MM.1S (cell line): ENCODE results near the gene RNF222.
A peak's percentile ranks its signal among the peaks of the same experiment; 100 is the strongest.
"Not testable (repeated sequence)": the region's sequence is repeated elsewhere in the genome, so short reads cannot be mapped to it uniquely, and the experiment has no call there.

Experiments
- DNase-seq: peaks from one replicate; pipeline ENCODE4 v3.0.0-alpha.2; 2015
- H2AFZ ChIP-seq: fragments of 300-600 bp; sonication (generic); 2 replicates; pipeline ENCODE4 v1.6.0; 2016; ENCODE audit warnings: antibody characterized with exemption, low read length
- H3F3A ChIP-seq: fragments of 300-600 bp; sonication (generic); 2 replicates; pipeline ENCODE4 v1.6.1; 2016; ENCODE audit warnings: mild to moderate bottlenecking, antibody characterized with exemption, low read length, moderate library complexity, mixed read lengths; ENCODE audit not compliant: insufficient read depth
- H3K27ac ChIP-seq: fragments of 300-600 bp; sonication (generic); 2 replicates; pipeline ENCODE4 v1.5.1; 2016; ENCODE audit warnings: mild to moderate bottlenecking, low read length
- H3K27me3 ChIP-seq: fragments of 300-600 bp; sonication (generic); replicated peaks from 2 replicates; pipeline ENCODE4 v1.6.0; 2016; ENCODE audit warnings: low read length; ENCODE audit not compliant: insufficient read depth
- H3K36me3 ChIP-seq: fragments of 300-600 bp; sonication (generic); replicated peaks from 2 replicates; pipeline ENCODE4 v1.6.1; 2016; ENCODE audit warnings: mild to moderate bottlenecking, low read length, mixed read lengths; ENCODE audit not compliant: insufficient read depth
- H3K4me1 ChIP-seq: fragments of 300-600 bp; sonication (generic); 2 replicates; pipeline ENCODE4 v1.6.1; 2016; ENCODE audit warnings: low read length, mixed read lengths
- H3K4me2 ChIP-seq: fragments of 300-600 bp; sonication (generic); 2 replicates; pipeline ENCODE4 v1.6.0; 2016; ENCODE audit warnings: low read depth, low read length
- H3K4me3 ChIP-seq: fragments of 300-600 bp; sonication (generic); 2 replicates; pipeline ENCODE4 v1.5.1; 2016; ENCODE audit warnings: low read length, mixed read lengths
- H3K79me2 ChIP-seq: fragments of 300-600 bp; sonication (generic); 2 replicates; pipeline ENCODE4 v1.6.1; 2016; ENCODE audit warnings: mixed run types, low read length, mixed read lengths
- H3K9ac ChIP-seq: fragments of 300-600 bp; sonication (generic); 2 replicates; pipeline ENCODE4 v1.6.1; 2016; ENCODE audit warnings: low read length, mixed read lengths
- H3K9me2 ChIP-seq: fragments of 300-600 bp; sonication (generic); replicated peaks from 2 replicates; pipeline ENCODE4 v1.6.1; 2016; ENCODE audit warnings: mild to moderate bottlenecking, low read length, mixed read lengths; ENCODE audit not compliant: insufficient read depth
- H3K9me3 ChIP-seq: fragments of 300-600 bp; sonication (generic); replicated peaks from 2 replicates; pipeline ENCODE4 v1.6.1; 2016; ENCODE audit warnings: mild to moderate bottlenecking, low read length, mixed read lengths; ENCODE audit not compliant: insufficient read depth
- H4K20me1 ChIP-seq: fragments of 300-600 bp; sonication (generic); 2 replicates; pipeline ENCODE4 v1.6.1; 2016; ENCODE audit warnings: mild to moderate bottlenecking, low read length, moderate library complexity, mixed read lengths; ENCODE audit not compliant: insufficient read depth
- EZH2 ChIP-seq: fragments of 300-600 bp; sonication (generic); optimal IDR thresholded peaks from 2 replicates; pipeline ENCODE3; 2017; ENCODE audit warnings: low read depth, mild to moderate bottlenecking, antibody characterized with exemption, low read length, mixed read lengths
- EZH2phosphoT487 ChIP-seq: fragments of 300-600 bp; sonication (generic); IDR thresholded peaks from 2 replicates; pipeline ENCODE4 v1.6.1; 2018; ENCODE audit warnings: antibody characterized with exemption, low read length
- TF ChIP-seq, protein P1 (sequence below): fragments of 300-600 bp; sonication (generic); IDR thresholded peaks from 2 replicates; pipeline ENCODE4 v1.5.1; 2016; ENCODE audit warnings: antibody characterized with exemption, low read length, mixed read lengths

The RNF222 gene

DNA sequence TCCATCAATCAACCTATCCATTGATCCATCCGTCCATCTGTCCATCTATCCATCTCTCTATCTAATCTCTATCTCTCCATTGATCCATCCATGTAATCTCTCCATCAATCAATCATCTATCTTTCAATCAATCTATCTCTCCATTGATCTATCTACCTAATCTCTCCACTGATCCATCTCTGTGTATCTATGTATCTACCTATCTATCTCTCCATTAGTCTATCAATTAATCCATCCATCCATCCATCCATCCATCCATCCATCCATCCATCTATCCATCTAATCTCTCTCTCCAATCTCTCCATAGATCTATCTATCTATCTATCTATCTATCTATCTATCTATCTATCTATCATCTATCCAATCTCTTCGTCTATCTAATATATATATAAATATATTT lies 3.5 kb upstream of the RNF222 start:
- H3K4me2 ChIP-seq = no peak overlapping the region
- H2AFZ ChIP-seq = no peak overlapping the region
- TF ChIP-seq, protein P1, sequence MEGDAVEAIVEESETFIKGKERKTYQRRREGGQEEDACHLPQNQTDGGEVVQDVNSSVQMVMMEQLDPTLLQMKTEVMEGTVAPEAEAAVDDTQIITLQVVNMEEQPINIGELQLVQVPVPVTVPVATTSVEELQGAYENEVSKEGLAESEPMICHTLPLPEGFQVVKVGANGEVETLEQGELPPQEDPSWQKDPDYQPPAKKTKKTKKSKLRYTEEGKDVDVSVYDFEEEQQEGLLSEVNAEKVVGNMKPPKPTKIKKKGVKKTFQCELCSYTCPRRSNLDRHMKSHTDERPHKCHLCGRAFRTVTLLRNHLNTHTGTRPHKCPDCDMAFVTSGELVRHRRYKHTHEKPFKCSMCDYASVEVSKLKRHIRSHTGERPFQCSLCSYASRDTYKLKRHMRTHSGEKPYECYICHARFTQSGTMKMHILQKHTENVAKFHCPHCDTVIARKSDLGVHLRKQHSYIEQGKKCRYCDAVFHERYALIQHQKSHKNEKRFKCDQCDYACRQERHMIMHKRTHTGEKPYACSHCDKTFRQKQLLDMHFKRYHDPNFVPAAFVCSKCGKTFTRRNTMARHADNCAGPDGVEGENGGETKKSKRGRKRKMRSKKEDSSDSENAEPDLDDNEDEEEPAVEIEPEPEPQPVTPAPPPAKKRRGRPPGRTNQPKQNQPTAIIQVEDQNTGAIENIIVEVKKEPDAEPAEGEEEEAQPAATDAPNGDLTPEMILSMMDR = no peak
- TF ChIP-seq EZH2 = no peak
- TF ChIP-seq EZH2phosphoT487 = no peak
- no peak overlapping the region for H3K9ac ChIP-seq
- H3K9me2 ChIP-seq = no peaks in the 10 kb centered on the region
- peaks cover 14% of the 10 kb centered on the region for H3K27me3 ChIP-seq
- H4K20me1 ChIP-seq = no peaks in the 10 kb centered on the region
- no peak for DNase-seq
- no peaks in the 10 kb centered on the region for H3K79me2 ChIP-seq
- no peaks in the 10 kb centered on the region for H3K4me1 ChIP-seq
- H3K27ac ChIP-seq = no peak overlapping the region
- H3K36me3 ChIP-seq = no peaks in the 10 kb centered on the region
- no peaks in the 10 kb centered on the region for H3F3A ChIP-seq
- no peak overlapping the region for H3K4me3 ChIP-seq
- no peaks in the 10 kb centered on the region for H3K9me3 ChIP-seq

GRCh38 chr17:8398980-8399379 lies 1.4 kb upstream of the RNF222 start:
- no peak for DNase-seq
- Histone ChIP-seq H3K27me3 (peaks cover 30% of the 10 kb centered on the region), H3K4me2 (no peak overlapping the region), H3K9ac (no peak overlapping the region), H3K9me3 (no peaks in the 10 kb centered on the region), H3F3A (no peaks in the 10 kb centered on the region), H3K27ac (no peak overlapping the region), H3K79me2 (no peaks in the 10 kb centered on the region), H4K20me1 (no peaks in the 10 kb centered on the region), H3K9me2 (no peaks in the 10 kb centered on the region), H3K36me3 (no peaks in the 10 kb centered on the region), H2AFZ (no peak overlapping the region), H3K4me3 (no peak overlapping the region), H3K4me1 (no peaks in the 10 kb centered on the region)
- TF ChIP-seq, protein P1 = no peak
- no peak for TF ChIP-seq EZH2phosphoT487
- TF ChIP-seq EZH2 = no peak

- H3K9me3 ChIP-seq, H3K27ac ChIP-seq: not testable (repeated sequence)
These were observed 3.1 kb downstream of the RNF222 start for GRCh38 chr17:8394497-8394896.

DNA sequence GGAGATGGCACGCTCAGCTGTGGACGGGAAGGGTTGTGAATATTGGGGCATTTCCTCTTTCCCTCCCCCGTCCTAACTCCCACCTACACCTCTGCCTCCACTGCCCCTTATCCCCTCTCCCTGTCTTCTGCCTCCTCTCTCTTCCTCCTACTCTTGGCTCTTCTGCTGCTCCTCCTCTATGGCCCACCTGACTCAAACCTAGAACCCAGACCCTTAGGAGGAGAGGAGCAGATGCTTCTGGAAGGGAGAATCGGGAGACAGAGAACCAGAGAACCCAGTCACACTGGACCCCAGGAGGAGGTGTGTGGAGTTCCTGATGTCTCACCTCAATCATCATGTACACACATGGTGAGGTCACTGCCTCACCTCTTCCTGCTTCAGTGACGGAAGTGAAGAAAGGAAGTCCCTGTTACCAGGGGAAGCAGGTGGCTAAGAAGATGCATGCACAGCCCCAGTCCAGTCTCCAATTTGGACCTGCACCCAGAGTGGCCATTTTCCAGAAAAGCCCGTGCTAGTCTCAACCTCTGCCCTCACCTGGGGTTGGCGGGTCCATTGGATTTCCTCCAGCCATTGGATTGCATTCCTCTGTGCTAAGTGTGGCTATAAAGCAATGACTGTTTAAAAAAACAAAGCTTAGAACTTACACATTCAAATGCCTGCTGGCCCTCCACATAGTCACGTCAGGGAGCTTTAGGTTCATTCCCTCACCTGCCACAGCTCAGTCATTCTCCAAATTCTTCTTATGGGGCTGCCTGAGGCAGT lies 4.0 kb downstream of the RNF222 start:
- no peak overlapping the region for H3K4me3 ChIP-seq
- peak overlapping the region; percentile 30; the same call in 1 of the 2 replicates for H2AFZ ChIP-seq
- H3K27ac ChIP-seq = no peak overlapping the region
- no peak overlapping the region for H3K4me2 ChIP-seq
- H4K20me1 ChIP-seq = no peaks in the 10 kb centered on the region
- H3K36me3 ChIP-seq = no peaks in the 10 kb centered on the region
- H3K9me2 ChIP-seq = no peaks in the 10 kb centered on the region
- H3K9me3 ChIP-seq = no peaks in the 10 kb centered on the region
- peak; percentile 41 for DNase-seq
- H3K4me1 ChIP-seq = 0 out of 2 replicates have a peak, but pooled peaks cover 7% of the 10 kb centered on the region
- H3K9ac ChIP-seq = no peak overlapping the region
- H3K27me3 ChIP-seq = peaks cover 23% of the 10 kb centered on the region
- TF ChIP-seq EZH2phosphoT487 (no peak), EZH2 (no peak)
- TF ChIP-seq, protein P1 = no peak
- H3K79me2 ChIP-seq = no peaks in the 10 kb centered on the region
- H3F3A ChIP-seq = no peaks in the 10 kb centered on the region

More at GRCh38 chr17:8394497-8394896, 3.1 kb downstream of the RNF222 start:
- not testable (repeated sequence) for H3F3A ChIP-seq, H3K9me2 ChIP-seq, H3K79me2 ChIP-seq, H3K4me3 ChIP-seq, H2AFZ ChIP-seq, H3K4me2 ChIP-seq, H3K9ac ChIP-seq, H3K4me1 ChIP-seq, H4K20me1 ChIP-seq, H3K36me3 ChIP-seq, DNase-seq
- peaks cover 23% of the 10 kb centered on the region for H3K27me3 ChIP-seq
